H1 (cell line): ENCODE results near the gene ILF2. TPM values are rescaled to one million over a fixed set of nuclear protein-coding genes. Genes with fewer than 3 reads are reported as not detected.

Experiments
- CTCF ChIA-PET: fragments of 300-600 bp; sonication (Branson Sonifier 250); formaldehyde crosslinking; loops from one replicate; lab custom pipeline; 2021; ENCODE audit not compliant: partially characterized antibody; lab: Charles Lee
- POLR2A ChIA-PET: fragments of 300-600 bp; sonication (Branson Sonifier 250); formaldehyde crosslinking; loops from one replicate; lab custom pipeline; 2021; ENCODE audit warnings: inconsistent platforms; ENCODE audit not compliant: partially characterized antibody; lab: Charles Lee
- DNase-seq, 2 experiments: peaks; one replicate each; pipeline versions ENCODE4 v3.0.0 to v3.0.0-alpha.2; 2010 to 2022; ENCODE audit warnings: low spot score in 2 of 2, low read depth in 1 of 2, mixed read lengths in 1 of 2
- FAIRE-seq: peaks from 2 replicates; lab custom pipeline; 2011; peaks lifted over from hg19 to GRCh38; lab: Jason Lieb, UNC
- H2AFZ ChIP-seq: 2 replicates; pipeline ENCODE4 v1.8.1; 2012; ENCODE audit warnings: low read length, inconsistent platforms
- H2AK5ac ChIP-seq: 2 replicates; pipeline ENCODE4 v1.6.1; 2013; ENCODE audit warnings: low read depth, low read length
- H2BK120ac ChIP-seq: replicated peaks from 2 replicates; pipeline ENCODE3; 2013; ENCODE audit warnings: low read depth, low read length, inconsistent platforms
- H2BK12ac ChIP-seq: 2 replicates; pipeline ENCODE4 v1.6.1; 2013; ENCODE audit warnings: low read depth, low read length
- H2BK15ac ChIP-seq: 2 replicates; pipeline ENCODE4 v1.6.1; 2013; ENCODE audit warnings: low read length
- H2BK20ac ChIP-seq: 2 replicates; pipeline ENCODE4 v1.6.1; 2013; ENCODE audit warnings: low read length
- H2BK5ac ChIP-seq: 2 replicates; pipeline ENCODE4 v1.6.1; 2013; ENCODE audit warnings: low read depth, low read length
- H3K14ac ChIP-seq: 2 replicates; pipeline ENCODE4 v1.6.1; 2013; ENCODE audit warnings: inconsistent platforms; ENCODE audit not compliant: insufficient read length
- H3K18ac ChIP-seq: 2 replicates; pipeline ENCODE4 v1.6.1; 2013; ENCODE audit warnings: low read length; ENCODE audit errors: extremely low read depth
- H3K23ac ChIP-seq: 2 replicates; pipeline ENCODE4 v1.6.1; 2013; ENCODE audit warnings: inconsistent platforms; ENCODE audit not compliant: insufficient read length
- H3K23me2 ChIP-seq: 2 replicates; pipeline ENCODE4 v1.6.1; 2013; ENCODE audit warnings: low read depth, low read length
- H3K27ac ChIP-seq: 2 replicates; pipeline ENCODE4 v1.6.1; 2011; ENCODE audit warnings: low read depth, low read length, inconsistent platforms
- H3K27me3 ChIP-seq, 4 experiments: replicated peaks in 1 of 4; 1 replicate in 1 of 4; 2 replicates in 3 of 4; pipeline versions ENCODE4 v1.6.1 to v1.8.1; 2011 to 2013; ENCODE audit warnings: low read length in 3 of 4, mild to moderate bottlenecking in 3 of 4, inconsistent platforms in 2 of 4, mixed read lengths in 2 of 4, moderate library complexity in 1 of 4; ENCODE audit not compliant: control insufficient read depth in 3 of 4, insufficient read depth in 3 of 4; ENCODE audit errors: extremely low read depth in 1 of 4
- H3K36me3 ChIP-seq, 4 experiments: 2 replicates each; pipeline versions ENCODE4 v1.6.1 to v1.8.1; 2011 to 2013; ENCODE audit warnings: mild to moderate bottlenecking in 4 of 4, low read length in 3 of 4, moderate library complexity in 2 of 4, control low read depth in 1 of 4, inconsistent platforms in 1 of 4; ENCODE audit not compliant: insufficient read depth in 4 of 4, control insufficient read depth in 2 of 4
- H3K4ac ChIP-seq: replicated peaks from 2 replicates; pipeline ENCODE3; 2013; ENCODE audit warnings: low read length, low read depth, mixed read lengths, inconsistent platforms; ENCODE audit not compliant: insufficient read length
- H3K4me1 ChIP-seq, 4 experiments: replicated peaks in 1 of 4; 1 replicate in 1 of 4; 2 replicates in 3 of 4; pipeline versions ENCODE4 v1.6.1 to v1.8.1; 2011 to 2013; ENCODE audit warnings: low read length in 3 of 4, inconsistent platforms in 2 of 4, mixed read lengths in 1 of 4; ENCODE audit not compliant: insufficient read depth in 4 of 4, control insufficient read depth in 3 of 4
- H3K4me2 ChIP-seq, 2 experiments: 2 replicates each; pipeline versions ENCODE4 v1.6.1 to v1.8.1; 2011 to 2013; ENCODE audit warnings: low read depth in 2 of 2, low read length in 2 of 2, control low read depth in 1 of 2, inconsistent platforms in 1 of 2, mild to moderate bottlenecking in 1 of 2; ENCODE audit not compliant: insufficient read depth in 1 of 2
- H3K4me3 ChIP-seq, 4 experiments: fragments of 200-600, 300-600 bp in 1 of 4; sonication (generic), shearing (Covaris generic), sonication (Bioruptor Twin) in 1 of 4; 2 replicates each; pipeline versions ENCODE4 v1.5.1 to v1.8.1; 2011 to 2016; ENCODE audit warnings: low read length in 4 of 4, low read depth in 3 of 4, control low read depth in 2 of 4, inconsistent platforms in 2 of 4, mild to moderate bottlenecking in 2 of 4, mixed read lengths in 1 of 4, moderate library complexity in 1 of 4; ENCODE audit not compliant: insufficient read depth in 2 of 4; ENCODE audit errors: extremely low read depth in 1 of 4
- H3K56ac ChIP-seq: replicated peaks from 2 replicates; pipeline ENCODE3; 2013; ENCODE audit warnings: low read depth, mild to moderate bottlenecking, mixed read lengths, low read length, inconsistent platforms; ENCODE audit not compliant: insufficient read length
- H3K79me1 ChIP-seq: 2 replicates; pipeline ENCODE4 v1.6.1; 2013; ENCODE audit warnings: low read depth, low read length, control low read depth
- H3K79me2 ChIP-seq, 2 experiments: 2 replicates each; pipeline versions ENCODE4 v1.6.1 to v1.8.1; 2012 to 2013; ENCODE audit warnings: low read length in 2 of 2, mild to moderate bottlenecking in 2 of 2, inconsistent platforms in 1 of 2; ENCODE audit not compliant: insufficient read depth in 2 of 2, control insufficient read depth in 1 of 2
- H3K9ac ChIP-seq, 4 experiments: replicated peaks in 1 of 4; 1 replicate in 1 of 4; 2 replicates in 3 of 4; pipeline versions ENCODE4 v1.6.1 to v1.8.1; 2011 to 2013; ENCODE audit warnings: low read depth in 3 of 4, low read length in 3 of 4, control low read depth in 2 of 4, mild to moderate bottlenecking in 2 of 4, moderate library complexity in 2 of 4, inconsistent platforms in 1 of 4; ENCODE audit errors: extremely low read depth in 1 of 4
- H3K9me3 ChIP-seq, 2 experiments: 2 replicates each; pipeline versions ENCODE4 v1.6.1 to v1.8.1; 2012 to 2013; ENCODE audit warnings: mild to moderate bottlenecking in 2 of 2, moderate library complexity in 2 of 2, control low read depth in 1 of 2, inconsistent platforms in 1 of 2, low read depth in 1 of 2, low read length in 1 of 2, mixed read lengths in 1 of 2; ENCODE audit not compliant: insufficient read depth in 2 of 2
- H4K20me1 ChIP-seq, 2 experiments: replicated peaks in 1 of 2; 2 replicates each; pipeline versions ENCODE3 to v1.8.1; 2011 to 2013; ENCODE audit warnings: inconsistent platforms in 2 of 2, low read length in 2 of 2, mild to moderate bottlenecking in 1 of 2; ENCODE audit not compliant: insufficient read depth in 2 of 2, control insufficient read depth in 1 of 2
- H4K5ac ChIP-seq: 2 replicates; pipeline ENCODE4 v1.6.1; 2013; ENCODE audit warnings: low read length, low read depth, mixed read lengths, inconsistent platforms; ENCODE audit not compliant: insufficient read length
- H4K8ac ChIP-seq: 2 replicates; pipeline ENCODE4 v1.8.0; 2013; ENCODE audit warnings: mild to moderate bottlenecking, moderate library complexity, low read length, inconsistent platforms; ENCODE audit not compliant: insufficient read depth; ENCODE audit errors: extremely low read depth
- H4K91ac ChIP-seq: replicated peaks from 2 replicates; pipeline ENCODE3; 2013; ENCODE audit warnings: low read length, mixed read lengths, inconsistent platforms; ENCODE audit not compliant: insufficient read length
- BRCA1 ChIP-seq: IDR thresholded peaks from 2 replicates; pipeline ENCODE4 v1.6.1; 2012; ENCODE audit warnings: low read depth, low read length, improper control_type of control experiment
- CEBPB ChIP-seq: IDR thresholded peaks from 2 replicates; pipeline ENCODE4 v1.6.1; 2012; ENCODE audit warnings: low read depth, low read length
- CHD2 ChIP-seq: IDR thresholded peaks from 2 replicates; pipeline ENCODE4 v1.6.1; 2012; ENCODE audit warnings: low read length, improper control_type of control experiment
- FOSL1 ChIP-seq: IDR thresholded peaks from 2 replicates; pipeline ENCODE4 v1.6.1; 2011; ENCODE audit warnings: mild to moderate bottlenecking, low read depth, low read length, moderate library complexity; ENCODE audit not compliant: insufficient read depth
- GTF2F1 ChIP-seq: IDR thresholded peaks from 2 replicates; pipeline ENCODE4 v1.6.1; 2012; ENCODE audit warnings: low read depth, low read length, improper control_type of control experiment, borderline replicate concordance
- NANOG ChIP-seq: IDR thresholded peaks from 2 replicates; pipeline ENCODE4 v1.6.1; 2011; ENCODE audit warnings: low read length, low read depth, mild to moderate bottlenecking, inconsistent platforms; ENCODE audit not compliant: insufficient read depth, poor library complexity, severe bottlenecking
- POLR2AphosphoS5 ChIP-seq: IDR thresholded peaks from 2 replicates; pipeline ENCODE4 v1.6.1; 2011; ENCODE audit warnings: low read depth, low read length
- RAD21 ChIP-seq, 2 experiments: IDR thresholded peaks in 1 of 2; conservative IDR thresholded peaks in 1 of 2; 2 replicates each; pipeline ENCODE4 v1.6.1; 2011; ENCODE audit warnings: low read depth in 2 of 2, low read length in 2 of 2, improper control_type of control experiment in 1 of 2, inconsistent platforms in 1 of 2, mild to moderate bottlenecking in 1 of 2, moderate library complexity in 1 of 2
- SIRT6 ChIP-seq: IDR thresholded peaks from one replicate; pipeline ENCODE4 v1.7.1; 2012; ENCODE audit warnings: low read length, inconsistent platforms
- SP2 ChIP-seq: IDR thresholded peaks from 2 replicates; pipeline ENCODE4 v1.6.1; 2012; ENCODE audit warnings: mild to moderate bottlenecking, low read length, inconsistent platforms
- SP4 ChIP-seq: IDR thresholded peaks from 2 replicates; pipeline ENCODE4 v1.6.1; 2012; ENCODE audit warnings: low read length, inconsistent platforms
- SUZ12 ChIP-seq: fragments of 200-600 bp; sonication (generic); IDR thresholded peaks from 2 replicates; pipeline ENCODE4 v1.6.1; 2012; ENCODE audit warnings: mild to moderate bottlenecking, inconsistent platforms, low read length, moderate library complexity, mixed read lengths
- WGBS, 2 experiments: shearing (Covaris generic) in 1 of 2; methylation state at CpG; one replicate each; pipeline versions ENCODE4 v1.1.6 to v1.1.7; 2013 to 2015; ENCODE audit warnings: low lambda C conversion rate in 2 of 2, mixed read lengths in 2 of 2, inconsistent platforms in 1 of 2, low coverage in 1 of 2, missing lambda C conversion rate in 1 of 2; ENCODE audit not compliant: insufficient replicate concordance in 2 of 2, insufficient coverage in 1 of 2, insufficient read length in 1 of 2; ENCODE audit errors: extremely low coverage in 1 of 2, missing lambda C conversion rate in 1 of 2; 5-methylcytosine and 5-hydroxymethylcytosine counted together
- polyA plus RNA-seq, 7 experiments: library from polyadenylated mRNA; depleted of rRNA in 3 of 7; stranded (reverse) in 5 of 7; unstranded in 2 of 7; fragments of >200 nt in 5 of 7; fragments of 200-250 nt in 2 of 7; gene quantifications; 1 replicate in 5 of 7; 2 replicates in 1 of 7; 4 replicates in 1 of 7; pipeline versions ENCODE4 v1.2.1 to v1.2.3, GENCODE V29; 2011 to 2013; ENCODE audit warnings: missing spikeins in 2 of 7, mixed read lengths in 2 of 7
- total RNA-seq: library from RNA; stranded (reverse); fragmentation: NEBNext Ultra II Directional; extraction: Animal tissue kit (Norgen Biotek cat#: 25700); gene quantifications from 2 replicates; pipeline ENCODE4 v1.2.1, GENCODE V29; 2021
- TF ChIP-seq, protein P1 (sequence below), 3 experiments: IDR thresholded peaks; 1 replicate in 2 of 3; 2 replicates in 1 of 3; pipeline versions ENCODE4 v1.5.1 to v1.6.1; 2011; ENCODE audit warnings: low read length in 3 of 3, mild to moderate bottlenecking in 3 of 3, inconsistent platforms in 2 of 3, low read depth in 1 of 3, moderate library complexity in 1 of 3; ENCODE audit not compliant: insufficient read depth in 1 of 3; ENCODE audit errors: control extremely low read depth in 1 of 3

Gene ILF2
- total and polyA plus RNA-seq, 2 of the 8 experiments (the other 6 are each of a cell fraction or from before 2014, with no cell fraction given) = 389 to 474 TPM

GRCh38 chr1:153711026-153711425, 40.2 kb upstream of the ILF2 start:
- Histone ChIP-seq H3K56ac (no peak overlapping the region), H4K8ac (no peak overlapping the region), H2BK15ac (no peak overlapping the region), H3K27ac (no peak overlapping the region), H3K79me1 (no peaks in the 10 kb centered on the region), H3K4me2 (no peak overlapping the region), H3K14ac (no peak overlapping the region), H2BK12ac (no peak overlapping the region; the same call in 1 of the 2 replicates), H2BK20ac (no peak overlapping the region), H3K23ac (no peak overlapping the region), H3K27me3 (no peaks in the 10 kb centered on the region), H3K36me3 (no peaks in the 10 kb centered on the region), H3K18ac (no peak overlapping the region), H2AFZ (no peak overlapping the region), H2AK5ac (no peak overlapping the region), H4K20me1 (no peaks in the 10 kb centered on the region), H3K23me2 (0 out of 2 replicates have a peak, but pooled peaks cover 2% of the 10 kb centered on the region), H2BK5ac (no peak overlapping the region), H3K9me3 (no peaks in the 10 kb centered on the region), H4K5ac (no peak overlapping the region), H2BK120ac (no peak overlapping the region), H3K9ac (no peak overlapping the region), H3K4me3 (no peak overlapping the region), H4K91ac (no peak overlapping the region), H3K4me1 (no peaks in the 10 kb centered on the region), H3K4ac (no peak overlapping the region), H3K79me2 (no peaks in the 10 kb centered on the region)
- WGBS, 2 experiments = 89% methylated on average over 7 of the region's 7 CpGs; no CpG with 5 or more reads in 1 of the 2 experiments
- no peak for FAIRE-seq
- POLR2A ChIA-PET = no interaction called here
- TF ChIP-seq POLR2AphosphoS5 (no peak), SP2 (no peak), SIRT6 (no peak), CHD2 (no peak), SP4 (no peak), BRCA1 (no peak), GTF2F1 (no peak), NANOG (no peak), SUZ12 (no peak), FOSL1 (no peak), RAD21 (IDR thresholded peaks at IDR 0.05 in 1 of 2, conservative IDR thresholded peaks at IDR 0.05 in 1 of 2; ENCODE audit: low read depth in 2 of 2, low read length in 2 of 2) (no peak), CEBPB (no peak)
- TF ChIP-seq, protein P1, sequence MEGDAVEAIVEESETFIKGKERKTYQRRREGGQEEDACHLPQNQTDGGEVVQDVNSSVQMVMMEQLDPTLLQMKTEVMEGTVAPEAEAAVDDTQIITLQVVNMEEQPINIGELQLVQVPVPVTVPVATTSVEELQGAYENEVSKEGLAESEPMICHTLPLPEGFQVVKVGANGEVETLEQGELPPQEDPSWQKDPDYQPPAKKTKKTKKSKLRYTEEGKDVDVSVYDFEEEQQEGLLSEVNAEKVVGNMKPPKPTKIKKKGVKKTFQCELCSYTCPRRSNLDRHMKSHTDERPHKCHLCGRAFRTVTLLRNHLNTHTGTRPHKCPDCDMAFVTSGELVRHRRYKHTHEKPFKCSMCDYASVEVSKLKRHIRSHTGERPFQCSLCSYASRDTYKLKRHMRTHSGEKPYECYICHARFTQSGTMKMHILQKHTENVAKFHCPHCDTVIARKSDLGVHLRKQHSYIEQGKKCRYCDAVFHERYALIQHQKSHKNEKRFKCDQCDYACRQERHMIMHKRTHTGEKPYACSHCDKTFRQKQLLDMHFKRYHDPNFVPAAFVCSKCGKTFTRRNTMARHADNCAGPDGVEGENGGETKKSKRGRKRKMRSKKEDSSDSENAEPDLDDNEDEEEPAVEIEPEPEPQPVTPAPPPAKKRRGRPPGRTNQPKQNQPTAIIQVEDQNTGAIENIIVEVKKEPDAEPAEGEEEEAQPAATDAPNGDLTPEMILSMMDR (IDR thresholded peaks at IDR 0.05; ENCODE audit: control extremely low read depth in 1 of 3, insufficient read depth in 1 of 3, low read depth in 1 of 3, low read length in 3 of 3) = no peak
- DNase-seq = no peak
- CTCF ChIA-PET = interaction anchor here (0.9 to 5.8 kb wide), 2 partner anchors 32 to 44 kb away, joined by 3 to 45 read pairs; partner anchors contain the start of gene NPR1
